Measurements from ENCODE around the gene TBX19. TPM values are rescaled to one million over a fixed set of nuclear protein-coding genes. Genes with fewer than 3 reads are reported as not detected.

TBX19 gene
- total RNA-seq = 3.1 TPM
- long read RNA-seq, partial matches to known transcripts = 0 of 2 reads
- long read RNA-seq, other reads (novel, unspliced or antisense) = 2 of 2 reads

GRCh38 chr1:168280296-168280927 lies at the start of gene TBX19:
Gene TBX19, plus strand, starts transcription at chr1:168280877. Its CDS starts 214 bp downstream, at chr1:168281091.
- Histone ChIP-seq H3K4me3 (no peak within 1 kb of the TSS), H3K27ac (no peak within 1 kb of the TSS), H3K4me1 (no peaks in the 10 kb centered on the region), H3K27me3 (ENCODE audit: low read depth) (no peaks in the 10 kb centered on the region), H3K36me3 (no peaks in the 10 kb centered on the region), H3K9me3 (peaks cover 9% of the 10 kb centered on the region)
- no peak for TF ChIP-seq CTCF (IDR thresholded peaks at IDR 0.05)
- no peak for DNase-seq
- intact Hi-C loops (cut with DNase I) = no loop called here
- ATAC-seq = no peak

GRCh38 chr1:168234846-168235547 lies 45.7 kb upstream of the TBX19 start:
- no peak overlapping the region for H3K4me3 ChIP-seq
- intact Hi-C loops (cut with DNase I) = no loop called here
- H3K4me1 ChIP-seq = peaks cover 32% of the 10 kb centered on the region
- H3K27ac ChIP-seq = no peak overlapping the region
- no peaks in the 10 kb centered on the region for H3K27me3 ChIP-seq (ENCODE audit: low read depth)
- TF ChIP-seq CTCF (IDR thresholded peaks at IDR 0.05) = peak; percentile 57
- no peak for DNase-seq
- no peaks in the 10 kb centered on the region for H3K9me3 ChIP-seq
- peaks cover 95% of the 10 kb centered on the region for H3K36me3 ChIP-seq
- peak; percentile 74 to 79 for ATAC-seq

- no peak for TF ChIP-seq CTCF (IDR thresholded peaks at IDR 0.05)
- peak in 1 of 2 donors; percentile 14 for ATAC-seq
- Histone ChIP-seq H3K27ac (no peak overlapping the region), H3K36me3 (peaks cover 99% of the 10 kb centered on the region), H3K4me3 (no peak overlapping the region), H3K4me1 (peaks cover 27% of the 10 kb centered on the region), H3K27me3 (ENCODE audit: low read depth) (no peaks in the 10 kb centered on the region), H3K9me3 (no peaks in the 10 kb centered on the region)
- intact Hi-C loops (cut with DNase I) = no loop called here
- DNase-seq = no peak
Observed at GRCh38 chr1:168235548-168235885, 45.2 kb upstream of the TBX19 start.

GRCh38 chr1:168235937-168236336 lies 44.7 kb upstream of the TBX19 start:
- no peak for TF ChIP-seq CTCF (IDR thresholded peaks at IDR 0.05)
- no peaks in the 10 kb centered on the region for H3K27me3 ChIP-seq (ENCODE audit: low read depth)
- H3K4me1 ChIP-seq = peaks cover 23% of the 10 kb centered on the region
- H3K4me3 ChIP-seq = no peak overlapping the region
- DNase-seq (no peak), ATAC-seq (no peak)
- H3K27ac ChIP-seq = no peak overlapping the region
- no peaks in the 10 kb centered on the region for H3K9me3 ChIP-seq
- intact Hi-C loops (cut with DNase I) = no loop called here
- H3K36me3 ChIP-seq = peaks cover 99% of the 10 kb centered on the region

- DNase-seq = no peak
- H3K27ac ChIP-seq = no peak overlapping the region
- peaks cover 99% of the 10 kb centered on the region for H3K36me3 ChIP-seq
Observed at GRCh38 chr1:168236836-168237611, 43.7 kb upstream of the TBX19 start.

More at GRCh38 chr1:168236836-168237611, 43.7 kb upstream of the TBX19 start:
- ATAC-seq = no peak
- no peaks in the 10 kb centered on the region for H3K27me3 ChIP-seq (ENCODE audit: low read depth)
- intact Hi-C loops (cut with DNase I) = no loop called here
- H3K4me1 ChIP-seq = peaks cover 19% of the 10 kb centered on the region
- H3K9me3 ChIP-seq = no peaks in the 10 kb centered on the region
- H3K4me3 ChIP-seq = no peak overlapping the region
- TF ChIP-seq CTCF (IDR thresholded peaks at IDR 0.05) = no peak

Measured in lower lobe of right lung (tissue), 2 donors.